ENCODE measurements around the gene SAT2.

SAT2 gene

GRCh38 chr17:7579001-7579833 lies 48.4 kb downstream of the SAT2 start, which contains the start of gene CD68 (continued):
- no peak for TF ChIP-seq KLF7 (tag by site-specific recombination; IDR thresholded peaks at IDR 0.05; ENCODE audit: borderline replicate concordance)
- peak; percentile 82 for TF ChIP-seq ZNF366 (tag by site-specific recombination; conservative IDR thresholded peaks at IDR 0.05)
- TF ChIP-seq ZNF555 (tag by site-specific recombination; conservative IDR thresholded peaks at IDR 0.05): no peak
- TF ChIP-seq ZNF302 (tag by site-specific recombination; IDR thresholded peaks at IDR 0.05; ENCODE audit: low read depth): no peak
- TF ChIP-seq ZNF658 (tag by site-specific recombination; IDR thresholded peaks at IDR 0.05): no peak
- TF ChIP-seq GLI2 (tag by site-specific recombination; IDR thresholded peaks at IDR 0.05; ENCODE audit: borderline replicate concordance, low read depth): no peak
- no peak for TF ChIP-seq ZNF155 (tag by site-specific recombination; IDR thresholded peaks at IDR 0.05)
- peak; percentile 78 for TF ChIP-seq BCL11A (tag by site-specific recombination; IDR thresholded peaks at IDR 0.05; ENCODE audit: low read depth)
- TF ChIP-seq KLF8 (tag by site-specific recombination; IDR thresholded peaks at IDR 0.05): peak; percentile 65
- peak; percentile 97 for TF ChIP-seq ZBTB17 (tag by site-specific recombination; IDR thresholded peaks at IDR 0.05)
- no peak for TF ChIP-seq ZBTB1 (tag by site-specific recombination; IDR thresholded peaks at IDR 0.05)
- TF ChIP-seq ZNF629 (tag by site-specific recombination; IDR thresholded peaks at IDR 0.05): peak; percentile 91
- TF ChIP-seq ZBTB21 (tag by site-specific recombination; IDR thresholded peaks at IDR 0.05): no peak
- TF ChIP-seq ZNF623 (tag by site-specific recombination; IDR thresholded peaks at IDR 0.05): no peak
- no peak for TF ChIP-seq ZNF488 (tag by site-specific recombination; IDR thresholded peaks at IDR 0.05)
- no peak for TF ChIP-seq ZNF23 (tag by site-specific recombination; IDR thresholded peaks at IDR 0.05; ENCODE audit: borderline replicate concordance)
- TF ChIP-seq SP7 (tag by site-specific recombination; IDR thresholded peaks at IDR 0.05): peak; percentile 75
- no peak for TF ChIP-seq ZNF449 (tag by site-specific recombination; IDR thresholded peaks at IDR 0.05)
- TF ChIP-seq OVOL3 (tag by site-specific recombination; IDR thresholded peaks at IDR 0.05): no peak
- TF ChIP-seq ZNF585B (tag by site-specific recombination; IDR thresholded peaks at IDR 0.05): no peak
- no peak for TF ChIP-seq ZNF626 (tag by site-specific recombination; IDR thresholded peaks at IDR 0.05)
- TF ChIP-seq ZBTB44 (tag by site-specific recombination; IDR thresholded peaks at IDR 0.05): no peak
- TF ChIP-seq ZNF266 (tag by site-specific recombination; IDR thresholded peaks at IDR 0.05; ENCODE audit: low read depth): no peak
- TF ChIP-seq ZNF239 (tag by site-specific recombination; IDR thresholded peaks at IDR 0.05): no peak
- no peak for TF ChIP-seq ZNF280C (tag by site-specific recombination; IDR thresholded peaks at IDR 0.05)
- peak; percentile 46; the same call in 1 of the 2 replicates for TF ChIP-seq ZNF10 (tag by site-specific recombination; IDR thresholded peaks at IDR 0.05)
- no peak for TF ChIP-seq ZNF391 (tag by site-specific recombination; IDR thresholded peaks at IDR 0.05; ENCODE audit: borderline replicate concordance, low read depth)
- TF ChIP-seq ZNF530 (tag by site-specific recombination; IDR thresholded peaks at IDR 0.05; ENCODE audit: low read depth): no peak
- TF ChIP-seq ZNF76 (tag by site-specific recombination; IDR thresholded peaks at IDR 0.05; ENCODE audit: borderline replicate concordance, low read depth): no peak; the same call in 1 of the 2 replicates
- peak; percentile 57; the same call in 1 of the 2 replicates for TF ChIP-seq SP3 (tag by site-specific recombination; IDR thresholded peaks at IDR 0.05)
- no peak; the same call in 1 of the 2 replicates for TF ChIP-seq ZNF2 (tag by site-specific recombination; IDR thresholded peaks at IDR 0.05)
- no peak for TF ChIP-seq ZNF202 (tag by site-specific recombination; IDR thresholded peaks at IDR 0.05; ENCODE audit: borderline replicate concordance)
- no peak for TF ChIP-seq ZNF610 (tag by site-specific recombination; IDR thresholded peaks at IDR 0.05; ENCODE audit: borderline replicate concordance)
- no peak; the same call in 1 of the 2 replicates for TF ChIP-seq ZNF843 (tag by site-specific recombination; IDR thresholded peaks at IDR 0.05)
- peak; percentile 46; the same call in 1 of the 2 replicates for TF ChIP-seq ZNF561 (tag by site-specific recombination; IDR thresholded peaks at IDR 0.05; ENCODE audit: borderline replicate concordance)
